GM12865 (cell line): Measurements from ENCODE around the gene NME9.

Experiments
- DNase-seq: peaks from one replicate; pipeline ENCODE4 v3.0.0; 2010; ENCODE audit warnings: low read depth
- H3K4me3 ChIP-seq: 2 replicates; pipeline ENCODE4 v1.5.1; 2011; ENCODE audit warnings: mild to moderate bottlenecking, low read depth, low read length, control low read depth
- TF ChIP-seq, protein P1 (sequence below): IDR thresholded peaks from 2 replicates; pipeline ENCODE4 v1.5.1; 2011; ENCODE audit warnings: low read length, control low read depth, low read depth, inconsistent platforms; ENCODE audit not compliant: insufficient read depth; ENCODE audit errors: missing control alignments

NME9 gene

DNA sequence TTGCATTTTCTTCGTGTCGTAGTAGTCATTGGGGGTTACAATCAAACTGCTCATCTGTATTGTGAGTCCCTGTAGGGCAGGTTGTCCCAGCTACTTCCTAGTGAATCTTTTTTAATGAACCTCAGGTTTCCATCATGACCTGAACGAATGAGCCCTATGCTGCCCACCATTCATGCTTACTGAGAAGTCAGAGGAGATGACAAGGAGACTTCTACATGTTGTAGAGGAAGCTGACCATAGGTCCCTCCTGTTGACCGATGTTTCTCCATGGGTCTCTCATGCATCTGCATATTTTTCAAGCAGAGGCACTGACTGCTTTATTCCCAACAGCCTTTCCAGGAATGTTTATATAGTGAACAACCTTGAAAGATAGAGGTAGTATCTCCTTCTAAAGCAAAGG lies 5.0 kb upstream of the NME9 start:
- DNase-seq, result no peak
- H3K4me3 ChIP-seq, result no peak overlapping the region
- TF ChIP-seq, protein P1, sequence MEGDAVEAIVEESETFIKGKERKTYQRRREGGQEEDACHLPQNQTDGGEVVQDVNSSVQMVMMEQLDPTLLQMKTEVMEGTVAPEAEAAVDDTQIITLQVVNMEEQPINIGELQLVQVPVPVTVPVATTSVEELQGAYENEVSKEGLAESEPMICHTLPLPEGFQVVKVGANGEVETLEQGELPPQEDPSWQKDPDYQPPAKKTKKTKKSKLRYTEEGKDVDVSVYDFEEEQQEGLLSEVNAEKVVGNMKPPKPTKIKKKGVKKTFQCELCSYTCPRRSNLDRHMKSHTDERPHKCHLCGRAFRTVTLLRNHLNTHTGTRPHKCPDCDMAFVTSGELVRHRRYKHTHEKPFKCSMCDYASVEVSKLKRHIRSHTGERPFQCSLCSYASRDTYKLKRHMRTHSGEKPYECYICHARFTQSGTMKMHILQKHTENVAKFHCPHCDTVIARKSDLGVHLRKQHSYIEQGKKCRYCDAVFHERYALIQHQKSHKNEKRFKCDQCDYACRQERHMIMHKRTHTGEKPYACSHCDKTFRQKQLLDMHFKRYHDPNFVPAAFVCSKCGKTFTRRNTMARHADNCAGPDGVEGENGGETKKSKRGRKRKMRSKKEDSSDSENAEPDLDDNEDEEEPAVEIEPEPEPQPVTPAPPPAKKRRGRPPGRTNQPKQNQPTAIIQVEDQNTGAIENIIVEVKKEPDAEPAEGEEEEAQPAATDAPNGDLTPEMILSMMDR, result no peak

DNA sequence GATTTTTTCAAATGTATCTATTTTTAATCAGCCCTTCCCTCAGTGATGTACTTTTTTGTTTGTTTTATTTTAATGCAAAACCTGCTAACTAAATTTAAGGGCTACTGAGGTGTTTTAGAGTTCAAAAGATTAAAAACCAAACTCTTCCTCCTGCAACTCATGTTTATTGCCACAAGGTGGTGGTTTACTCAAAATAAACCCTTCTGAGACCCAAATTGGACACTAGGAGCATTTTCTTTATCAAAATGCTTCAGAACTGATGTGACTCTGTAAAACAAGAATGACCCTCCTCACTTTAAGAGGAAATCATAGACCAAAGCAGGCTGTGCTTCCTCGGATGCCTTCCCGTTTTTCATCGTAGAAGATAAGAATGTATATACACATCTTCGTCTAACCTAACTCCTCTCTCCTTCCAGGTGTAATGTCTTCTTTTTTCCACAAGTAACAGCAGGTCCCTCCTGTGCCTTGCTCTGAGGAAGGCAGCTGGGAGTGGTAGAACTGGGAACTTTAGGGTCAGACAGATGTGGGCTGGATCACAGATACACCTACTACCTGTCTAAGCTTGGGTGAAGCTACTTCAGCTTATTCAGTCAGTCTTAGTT lies 2.9 kb upstream of the NME9 start:
- TF ChIP-seq, protein P1, result peak; percentile 31
- peak; percentile 32 for DNase-seq
- no peak overlapping the region for H3K4me3 ChIP-seq

- TF ChIP-seq, protein P1, result peak; percentile 0
- DNase-seq, result peak; percentile 19
- H3K4me3 ChIP-seq, result no peak overlapping the region
Measured at GRCh38 chr3:138331143-138331894, 1.7 kb upstream of the NME9 start.

GRCh38 chr3:138329984-138330293 lies 288 bp upstream of the NME9 start:
- TF ChIP-seq, protein P1, result no peak
- no peak overlapping the region; the same call in 1 of the 2 replicates for H3K4me3 ChIP-seq
- no peak for DNase-seq

- no peak overlapping the region for H3K4me3 ChIP-seq
- TF ChIP-seq, protein P1, result no peak
- DNase-seq, result no peak
Measured at GRCh38 chr3:138328341-138328740, 1.3 kb downstream of the NME9 start.

- TF ChIP-seq, protein P1, result no peak
- H3K4me3 ChIP-seq, result no peak overlapping the region
Measured at GRCh38 chr3:138327831-138328230, 1.8 kb downstream of the NME9 start.

GRCh38 chr3:138326866-138327595 lies 2.6 kb downstream of the NME9 start:
- no peak overlapping the region for H3K4me3 ChIP-seq
- no peak for DNase-seq
- TF ChIP-seq, protein P1, result no peak

More at GRCh38 chr3:138327831-138328230, 1.8 kb downstream of the NME9 start:
- DNase-seq, result no peak
